ENCODE measurements around the gene PAGR1. TPM values are rescaled to one million over a fixed set of nuclear protein-coding genes. Genes with fewer than 3 reads are reported as not detected.

Gene PAGR1
- total and polyA plus RNA-seq, 2 donors (not counting 1 experiment from before 2014, with no cell fraction given), result 17.8 to 28.4 TPM

DNA sequence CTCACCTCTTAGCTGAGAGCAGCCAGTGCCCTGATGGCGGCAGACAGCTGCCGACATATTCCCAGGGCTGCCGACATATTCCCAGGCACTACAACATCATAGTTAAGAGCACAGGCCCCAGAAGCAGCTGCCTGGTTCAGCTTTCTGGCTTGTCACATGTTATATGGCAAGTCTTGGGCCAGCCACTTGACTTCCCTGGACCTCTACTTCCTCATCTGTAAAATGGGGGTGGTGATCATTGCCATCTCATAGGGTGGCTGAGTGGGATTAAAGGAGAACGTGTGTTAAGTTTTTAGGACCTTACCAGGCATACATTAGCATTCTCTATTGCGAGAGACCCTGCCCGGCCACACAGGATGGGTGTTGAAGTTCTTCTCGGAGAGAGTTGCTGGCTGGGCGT is 28.0 kb downstream of the PAGR1 start:
- peak overlapping the region; percentile 17 for H3K27ac Mint-ChIP-seq
- TF ChIP-seq EZH2 (IDR thresholded peaks at IDR 0.05; ENCODE audit: borderline replicate concordance, insufficient read depth, low read depth, low read length, poor library complexity, severe bottlenecking) (no peak), CTCF (IDR thresholded peaks at IDR 0.05) (no peak)

GRCh38 chr16:29844575-29845331 is 28.8 kb downstream of the PAGR1 start:
- H3K36me3 ChIP-seq (replicated peaks in 1 of 2; ENCODE audit: control extremely low read depth in 1 of 2, control insufficient read depth in 1 of 2, extremely low read depth in 1 of 2, insufficient read depth in 2 of 2, low read length in 1 of 2), result peaks cover 0 to 51% of the 10 kb centered on the region in 2 experiments
- no peaks in the 10 kb centered on the region for H3K4me1 ChIP-seq (ENCODE audit: control insufficient read depth in 2 of 2, insufficient read depth in 2 of 2, low read length in 2 of 2)
- TF ChIP-seq CTCF (IDR thresholded peaks at IDR 0.05), result no peak
- no peak for TF ChIP-seq EZH2 (IDR thresholded peaks at IDR 0.05; ENCODE audit: borderline replicate concordance, insufficient read depth, low read depth, low read length, poor library complexity, severe bottlenecking)
- no peak overlapping the region for H3K4me2 ChIP-seq (replicated peaks; ENCODE audit: low read depth, low read length, poor library complexity, severe bottlenecking)
- WGBS (ENCODE audit: insufficient coverage), result 97% methylated on average over 27 of the region's 28 CpGs
- no peak overlapping the region for H3K9ac ChIP-seq (ENCODE audit: low read length)
- H4K20me1 ChIP-seq (ENCODE audit: control insufficient read depth, insufficient read depth, low read length, poor library complexity, severe bottlenecking), result no peaks in the 10 kb centered on the region
- ChIA-PET CTCF (interaction anchor here (0.6 to 0.8 kb wide), 3 partner anchors 145 to 980 kb away, joined by 3 to 4 read pairs (median 3); no protein-coding TSS in a partner anchor), POLR2A (no interaction called here)
- no peaks in the 10 kb centered on the region for H3K9me3 Mint-ChIP-seq (ENCODE audit: insufficient read depth)
- no peak overlapping the region for H3K27ac ChIP-seq (ENCODE audit: low read length in 2 of 2)
- no peak overlapping the region for H2AFZ ChIP-seq (ENCODE audit: insufficient read depth, low read depth, low read length, poor library complexity, severe bottlenecking)
- H3K27ac Mint-ChIP-seq, result no peak overlapping the region
- H3K4me3 Mint-ChIP-seq, result no peak overlapping the region
- H3K4me1 Mint-ChIP-seq, result no peaks in the 10 kb centered on the region
- no peak for DNase-seq
- H3K4me3 ChIP-seq (ENCODE audit: control extremely low read depth in 1 of 5, extremely low read depth in 1 of 5, insufficient read depth in 1 of 5, low read depth in 2 of 5, low read length in 4 of 5), result no peak overlapping the region
- no peaks in the 10 kb centered on the region for H3K9me3 ChIP-seq (ENCODE audit: control extremely low read depth in 1 of 3, control insufficient read depth in 2 of 3, insufficient read depth in 1 of 3, low read length in 2 of 3)
- intact Hi-C loops (cut with micrococcal nuclease), result no loop called here
- H3K79me2 ChIP-seq (ENCODE audit: control insufficient read depth, insufficient read depth, low read length), result no peaks in the 10 kb centered on the region
- H3K27me3 Mint-ChIP-seq, result no peaks in the 10 kb centered on the region
- H3K27me3 ChIP-seq (replicated peaks in 1 of 4; ENCODE audit: control extremely low read depth in 1 of 4, control insufficient read depth in 3 of 4, insufficient read depth in 4 of 4, low read length in 3 of 4), result no peaks in the 10 kb centered on the region
- ATAC-seq (ENCODE audit: low read depth), result no peak

More for the DNA sequence above, 28.0 kb downstream of the PAGR1 start:
- no peaks in the 10 kb centered on the region for H3K9me3 Mint-ChIP-seq (ENCODE audit: insufficient read depth)
- no peaks in the 10 kb centered on the region for H3K27me3 ChIP-seq (replicated peaks in 1 of 4; ENCODE audit: control extremely low read depth in 1 of 4, control insufficient read depth in 3 of 4, insufficient read depth in 4 of 4, low read length in 3 of 4)
- intact Hi-C loops (cut with micrococcal nuclease), result no loop called here
- ChIA-PET POLR2A (no interaction called here), CTCF (interaction anchor here (0.8 kb wide), 1 partner anchor 144 kb away, joined by 3 read pairs; no protein-coding TSS in a partner anchor)
- no peak overlapping the region for H3K4me3 ChIP-seq (ENCODE audit: control extremely low read depth in 1 of 5, extremely low read depth in 1 of 5, insufficient read depth in 1 of 5, low read depth in 2 of 5, low read length in 4 of 5)
- no peaks in the 10 kb centered on the region for H3K9me3 ChIP-seq (ENCODE audit: control extremely low read depth in 1 of 3, control insufficient read depth in 2 of 3, insufficient read depth in 1 of 3, low read length in 2 of 3)
- H3K79me2 ChIP-seq (ENCODE audit: control insufficient read depth, insufficient read depth, low read length), result no peaks in the 10 kb centered on the region
- H2AFZ ChIP-seq (ENCODE audit: insufficient read depth, low read depth, low read length, poor library complexity, severe bottlenecking), result no peak overlapping the region
- H3K4me2 ChIP-seq (replicated peaks; ENCODE audit: low read depth, low read length, poor library complexity, severe bottlenecking), result no peak overlapping the region
- H3K36me3 ChIP-seq (replicated peaks in 1 of 2; ENCODE audit: control extremely low read depth in 1 of 2, control insufficient read depth in 1 of 2, extremely low read depth in 1 of 2, insufficient read depth in 2 of 2, low read length in 1 of 2), result peaks cover 0 to 59% of the 10 kb centered on the region in 2 experiments
- no peaks in the 10 kb centered on the region for H3K4me1 ChIP-seq (ENCODE audit: control insufficient read depth in 2 of 2, insufficient read depth in 2 of 2, low read length in 2 of 2)
- ATAC-seq (ENCODE audit: low read depth), result no peak
- no peak overlapping the region for H3K4me3 Mint-ChIP-seq
- no peaks in the 10 kb centered on the region for H3K27me3 Mint-ChIP-seq
- DNase-seq, result no peak
- H4K20me1 ChIP-seq (ENCODE audit: control insufficient read depth, insufficient read depth, low read length, poor library complexity, severe bottlenecking), result no peaks in the 10 kb centered on the region
- no peaks in the 10 kb centered on the region for H3K4me1 Mint-ChIP-seq
- no peak overlapping the region for H3K27ac ChIP-seq (ENCODE audit: low read length in 2 of 2)
- WGBS (ENCODE audit: insufficient coverage), result 98% methylated on average over 5 of the region's 8 CpGs
- H3K9ac ChIP-seq (ENCODE audit: low read length), result no peak overlapping the region
